RPMI8226 (cell line): ENCODE measurements around the gene CDK14.

Source experiments
- DNase-seq: peaks from one replicate; pipeline ENCODE4 v3.0.0-alpha.2; 2015

CDK14 gene

GRCh38 chr7:90972906-90973550 is 376.9 kb downstream of the CDK14 start:
- DNase-seq, result no peak

GRCh38 chr7:90977056-90977455 is 380.9 kb downstream of the CDK14 start:
- no peak for DNase-seq

- DNase-seq, result no peak
These were observed 384.4 kb downstream of the CDK14 start for GRCh38 chr7:90980545-90980944.

GRCh38 chr7:90982228-90982627 is 386.1 kb downstream of the CDK14 start:
- no peak for DNase-seq

GRCh38 chr7:90984692-90985091 is 388.6 kb downstream of the CDK14 start:
- no peak for DNase-seq

GRCh38 chr7:90988516-90988915 is 392.4 kb downstream of the CDK14 start:
- DNase-seq, result no peak

GRCh38 chr7:90988996-90989765 is 393.1 kb downstream of the CDK14 start:
- no peak for DNase-seq

GRCh38 chr7:90994121-90994520 is 398.0 kb downstream of the CDK14 start:
- DNase-seq, result no peak

- no peak for DNase-seq
These were observed 398.5 kb downstream of the CDK14 start for GRCh38 chr7:90994601-90995000.

GRCh38 chr7:90995996-90996395 is 399.9 kb downstream of the CDK14 start:
- no peak for DNase-seq

- DNase-seq, result no peak
These were observed 404.2 kb downstream of the CDK14 start for GRCh38 chr7:90999989-91000979.

GRCh38 chr7:91005024-91005423 is 408.9 kb downstream of the CDK14 start:
- DNase-seq, result no peak

GRCh38 chr7:91005841-91006240 is 409.7 kb downstream of the CDK14 start:
- DNase-seq, result no peak

- no peak for DNase-seq
These were observed 411.2 kb downstream of the CDK14 start for GRCh38 chr7:91007371-91007770.

GRCh38 chr7:91013078-91013477 is 417.0 kb downstream of the CDK14 start:
- DNase-seq, result no peak

- no peak for DNase-seq
These were observed 423.7 kb downstream of the CDK14 start for GRCh38 chr7:91019686-91020385.

GRCh38 chr7:91020636-91021385 is 424.7 kb downstream of the CDK14 start:
- no peak for DNase-seq

GRCh38 chr7:91021956-91022355 is 425.8 kb downstream of the CDK14 start:
- DNase-seq, result no peak

- no peak for DNase-seq
These were observed 429.8 kb downstream of the CDK14 start for GRCh38 chr7:91025906-91026390.

GRCh38 chr7:91029688-91030087 is 433.6 kb downstream of the CDK14 start:
- DNase-seq, result no peak

- DNase-seq, result no peak
These were observed 434.7 kb downstream of the CDK14 start for GRCh38 chr7:91030680-91031380.
